Activated CD8-positive, alpha-beta T cell treated with anti-CD3 and anti-CD28 coated beads for 36 hours (primary cell): ENCODE data around the gene EPHA2. TPM values are rescaled to one million over a fixed set of nuclear protein-coding genes. Genes with fewer than 3 reads are reported as not detected.

ENCODE experiments used
- ATAC-seq: fragments of 200-7000 bp; cut with Tn5 transposase; one replicate; pipeline ENCODE4 v1.10.0; 2021; ENCODE audit warnings: mild to moderate bottlenecking, moderate library complexity
- CTCF ChIA-PET: fragments of 350-600 bp; sonication (Branson Sonifier 250); formaldehyde crosslinking; loops from one replicate; lab custom pipeline; 2021; ENCODE audit warnings: antibody characterized with exemption; lab: Charles Lee
- POLR2A ChIA-PET: fragments of 350-600 bp; sonication (Branson Sonifier 250); formaldehyde crosslinking; loops from one replicate; lab custom pipeline; 2021; ENCODE audit warnings: antibody characterized with exemption; lab: Charles Lee
- DNase-seq: peaks from one replicate; pipeline ENCODE4 v3.0.0-alpha.2; 2020
- H3K27ac Mint-ChIP-seq: one replicate; pipeline ENCODE4 v1.8.0; 2021; ENCODE audit warnings: mild to moderate bottlenecking, mixed read lengths
- H3K27me3 Mint-ChIP-seq: one replicate; pipeline ENCODE4 v1.8.0; 2021; ENCODE audit warnings: mixed read lengths
- H3K36me3 Mint-ChIP-seq: one replicate; pipeline ENCODE4 v1.8.0; 2021; ENCODE audit warnings: low read depth, mixed read lengths
- H3K4me1 Mint-ChIP-seq: one replicate; pipeline ENCODE4 v1.8.0; 2021; ENCODE audit warnings: low read depth, mixed read lengths
- H3K4me3 Mint-ChIP-seq: one replicate; pipeline ENCODE4 v1.8.0; 2021; ENCODE audit warnings: mild to moderate bottlenecking, moderate library complexity, mixed read lengths
- H3K9me3 Mint-ChIP-seq: one replicate; pipeline ENCODE4 v1.8.0; 2021; ENCODE audit warnings: mixed read lengths
- CTCF ChIP-seq: fragments of 200-600 bp; IDR thresholded peaks from one replicate; pipeline ENCODE4 v1.8.0; 2022; ENCODE audit warnings: antibody characterized with exemption, mild to moderate bottlenecking
- intact Hi-C: fragments of 100-400 bp; cut with micrococcal nuclease; formaldehyde crosslinking; loops from one replicate; pipeline ENCODE4 v1.10.0; 2022
- total RNA-seq, 2 experiments: library from RNA; stranded (reverse); gene quantifications; one replicate each; pipeline ENCODE4 v1.2.3, GENCODE V29; 2021

The EPHA2 gene
- total RNA-seq, 2 experiments from 2014 or later, result not detected

GRCh38 chr1:16119504-16119903 lies 36.4 kb downstream of the EPHA2 start:
- Mint-ChIP-seq H3K36me3 (no peaks in the 10 kb centered on the region), H3K27me3 (no peaks in the 10 kb centered on the region), H3K9me3 (no peaks in the 10 kb centered on the region), H3K27ac (no peak overlapping the region), H3K4me3 (no peak overlapping the region), H3K4me1 (peaks cover 11% of the 10 kb centered on the region)
- ChIA-PET CTCF (interaction anchor here (1.4 kb wide), 1 partner anchor 37 kb away, joined by 3 read pairs; no protein-coding TSS in a partner anchor), POLR2A (interaction anchor here (1.6 kb wide), 1 partner anchor 10 kb away, joined by 4 read pairs; no protein-coding TSS in a partner anchor)
- DNase-seq, result no peak
- ATAC-seq, result no peak
- intact Hi-C loops, result no loop called here
- TF ChIP-seq CTCF, result no peak

- no peaks in the 10 kb centered on the region for H3K27me3 Mint-ChIP-seq
- no peak for ATAC-seq
- ChIA-PET CTCF (interaction anchor here (1.4 kb wide), 1 partner anchor 36 kb away, joined by 3 read pairs; no protein-coding TSS in a partner anchor), POLR2A (no interaction called here)
- H3K27ac Mint-ChIP-seq, result no peak overlapping the region
- H3K9me3 Mint-ChIP-seq, result no peaks in the 10 kb centered on the region
- TF ChIP-seq CTCF, result no peak
- H3K36me3 Mint-ChIP-seq, result no peaks in the 10 kb centered on the region
- H3K4me3 Mint-ChIP-seq, result no peak overlapping the region
- no peak for DNase-seq
- H3K4me1 Mint-ChIP-seq, result peaks cover 9% of the 10 kb centered on the region
- intact Hi-C loops, result no loop called here
These were observed 37.2 kb downstream of the EPHA2 start for GRCh38 chr1:16118706-16119105.

- peaks cover 4% of the 10 kb centered on the region for H3K4me1 Mint-ChIP-seq
- intact Hi-C loops, result no loop called here
- no peak overlapping the region for H3K27ac Mint-ChIP-seq
- no peaks in the 10 kb centered on the region for H3K36me3 Mint-ChIP-seq
- CTCF ChIA-PET, result interaction anchor here (0.8 to 1.2 kb wide), 2 partner anchors 38 to 127 kb away, joined by 3 to 5 read pairs; no protein-coding TSS in a partner anchor
- H3K9me3 Mint-ChIP-seq, result no peaks in the 10 kb centered on the region
- ATAC-seq, result no peak
- H3K27me3 Mint-ChIP-seq, result no peaks in the 10 kb centered on the region
- no peak for TF ChIP-seq CTCF
- no peak overlapping the region for H3K4me3 Mint-ChIP-seq
- DNase-seq, result no peak
- POLR2A ChIA-PET, result interaction anchor here (1.2 kb wide), 1 partner anchor 11 kb away, joined by 3 read pairs; no protein-coding TSS in a partner anchor
These were observed 37.9 kb downstream of the EPHA2 start for GRCh38 chr1:16117936-16118335.

GRCh38 chr1:16117369-16117768 lies 38.5 kb downstream of the EPHA2 start:
- no peak overlapping the region for H3K4me3 Mint-ChIP-seq
- ATAC-seq, result no peak
- DNase-seq, result no peak
- no peak for TF ChIP-seq CTCF
- no peaks in the 10 kb centered on the region for H3K9me3 Mint-ChIP-seq
- H3K27ac Mint-ChIP-seq, result no peak overlapping the region
- POLR2A ChIA-PET, result interaction anchor here (1.2 kb wide), 1 partner anchor 10 kb away, joined by 3 read pairs; no protein-coding TSS in a partner anchor
- no peaks in the 10 kb centered on the region for H3K36me3 Mint-ChIP-seq
- CTCF ChIA-PET, result interaction anchor here (1.2 kb wide), 1 partner anchor 37 kb away, joined by 5 read pairs; no protein-coding TSS in a partner anchor
- H3K27me3 Mint-ChIP-seq, result no peaks in the 10 kb centered on the region
- intact Hi-C loops, result no loop called here
- no peaks in the 10 kb centered on the region for H3K4me1 Mint-ChIP-seq

GRCh38 chr1:16116625-16117024 lies 39.2 kb downstream of the EPHA2 start:
- intact Hi-C loops, result no loop called here
- ChIA-PET CTCF (interaction anchor here (1.3 kb wide), 1 partner anchor 38 kb away, joined by 3 read pairs; no protein-coding TSS in a partner anchor), POLR2A (no interaction called here)
- peaks cover 2% of the 10 kb centered on the region for H3K27me3 Mint-ChIP-seq
- H3K36me3 Mint-ChIP-seq, result no peaks in the 10 kb centered on the region
- DNase-seq (no peak), ATAC-seq (no peak)
- no peak overlapping the region for H3K27ac Mint-ChIP-seq
- no peak for TF ChIP-seq CTCF
- H3K9me3 Mint-ChIP-seq, result no peaks in the 10 kb centered on the region
- no peaks in the 10 kb centered on the region for H3K4me1 Mint-ChIP-seq
- no peak overlapping the region for H3K4me3 Mint-ChIP-seq
